Mammary epithelial cell (primary cell): ENCODE results near the gene BSN.

Experiments
- EZH2 ChIP-seq: IDR thresholded peaks from 2 replicates; pipeline ENCODE4 v1.6.1; 2012; ENCODE audit warnings: low read length, inconsistent platforms, borderline replicate concordance
- TF ChIP-seq, protein P1 (sequence below), 2 donors: IDR thresholded peaks in 1 of 2; conservative IDR thresholded peaks in 1 of 2; 2 replicates each; pipeline ENCODE4 v1.5.1; 2011 to 2012; ENCODE audit warnings: inconsistent platforms in 2 of 2, low read length in 2 of 2, mild to moderate bottlenecking in 2 of 2, control low read depth in 1 of 2, low read depth in 1 of 2; ENCODE audit not compliant: insufficient read depth in 1 of 2; ENCODE audit errors: extremely low read depth in 1 of 2

DNA sequence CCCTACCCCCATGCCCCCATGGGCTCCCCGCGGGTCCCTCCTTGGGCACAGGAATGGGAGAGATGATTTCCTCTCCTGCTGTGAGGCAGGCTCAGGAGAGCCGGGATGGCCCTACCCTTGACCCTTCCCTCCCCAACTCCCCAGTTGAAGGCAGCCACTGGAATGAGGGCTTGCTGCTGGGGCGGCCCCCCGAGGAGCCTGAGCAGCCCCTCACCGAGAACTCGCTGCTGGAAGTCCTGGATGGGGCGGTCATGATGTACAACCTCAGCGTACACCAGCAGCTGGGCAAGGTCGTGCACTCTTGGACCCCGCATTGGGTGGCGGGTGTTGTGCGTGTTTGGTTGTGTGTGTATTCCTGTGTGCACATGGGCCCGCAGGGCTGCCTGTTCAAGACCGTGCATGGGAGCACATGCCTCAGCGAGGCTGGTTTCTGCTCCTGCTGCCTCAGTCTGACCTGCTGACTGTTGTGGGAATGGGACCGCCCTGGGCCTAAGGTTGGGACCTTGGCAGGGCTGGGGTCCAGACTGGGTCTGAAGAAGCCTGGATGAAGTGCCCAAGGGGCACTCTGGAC lies 151.2 kb downstream of the BSN start:
- TF ChIP-seq, protein P1, sequence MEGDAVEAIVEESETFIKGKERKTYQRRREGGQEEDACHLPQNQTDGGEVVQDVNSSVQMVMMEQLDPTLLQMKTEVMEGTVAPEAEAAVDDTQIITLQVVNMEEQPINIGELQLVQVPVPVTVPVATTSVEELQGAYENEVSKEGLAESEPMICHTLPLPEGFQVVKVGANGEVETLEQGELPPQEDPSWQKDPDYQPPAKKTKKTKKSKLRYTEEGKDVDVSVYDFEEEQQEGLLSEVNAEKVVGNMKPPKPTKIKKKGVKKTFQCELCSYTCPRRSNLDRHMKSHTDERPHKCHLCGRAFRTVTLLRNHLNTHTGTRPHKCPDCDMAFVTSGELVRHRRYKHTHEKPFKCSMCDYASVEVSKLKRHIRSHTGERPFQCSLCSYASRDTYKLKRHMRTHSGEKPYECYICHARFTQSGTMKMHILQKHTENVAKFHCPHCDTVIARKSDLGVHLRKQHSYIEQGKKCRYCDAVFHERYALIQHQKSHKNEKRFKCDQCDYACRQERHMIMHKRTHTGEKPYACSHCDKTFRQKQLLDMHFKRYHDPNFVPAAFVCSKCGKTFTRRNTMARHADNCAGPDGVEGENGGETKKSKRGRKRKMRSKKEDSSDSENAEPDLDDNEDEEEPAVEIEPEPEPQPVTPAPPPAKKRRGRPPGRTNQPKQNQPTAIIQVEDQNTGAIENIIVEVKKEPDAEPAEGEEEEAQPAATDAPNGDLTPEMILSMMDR (conservative IDR thresholded peaks at IDR 0.05 in 1 of 2, IDR thresholded peaks at IDR 0.05 in 1 of 2; ENCODE audit: extremely low read depth in 1 of 2, insufficient read depth in 1 of 2, low read depth in 1 of 2, low read length in 2 of 2), result no peak
- no peak for TF ChIP-seq EZH2
